ENCODE results near the gene KIF3B. TPM values are rescaled to one million over a fixed set of nuclear protein-coding genes. Genes with fewer than 3 reads are reported as not detected.

The KIF3B gene
- total RNA-seq, 2 experiments from 2014 or later: 8.2 to 25.2 TPM

GRCh38 chr20:32238483-32239425 is 38.7 kb upstream of the KIF3B start:
- BruUV-seq (replicated peaks): no TSS peak

GRCh38 chr20:32240205-32240604 is 37.2 kb upstream of the KIF3B start:
- H3K27ac ChIP-seq (ENCODE audit: low read depth, low read length, poor library complexity, severe bottlenecking): no peak overlapping the region
- POLR2A ChIA-PET: interaction anchor here (0.6 to 2.1 kb wide), 6 partner anchors 10 to 551 kb away, joined by 3 to 10 read pairs (median 4); no protein-coding TSS in a partner anchor
- CTCF ChIA-PET (ENCODE audit: unreplicated experiment): interaction anchor here (1.4 kb wide), 1 partner anchor 15 kb away, joined by 3 read pairs; no protein-coding TSS in a partner anchor
- H4K20me1 ChIP-seq (ENCODE audit: insufficient read depth, low read length): no peaks in the 10 kb centered on the region
- no peaks in the 10 kb centered on the region for H3K9me3 ChIP-seq (ENCODE audit: low read length)
- no peak for DNase-seq (ENCODE audit: low spot score)
- BruUV-seq (replicated peaks): no TSS peak
- H3K9me2 ChIP-seq (ENCODE audit: insufficient read depth, low read length): no peaks in the 10 kb centered on the region
- H3K79me2 ChIP-seq (ENCODE audit: insufficient read depth, low read depth, low read length): no peaks in the 10 kb centered on the region
- H2AFZ ChIP-seq (ENCODE audit: low read length): no peak overlapping the region
- intact Hi-C loops (cut with micrococcal nuclease; ENCODE audit: unreplicated experiment): no loop called here
- H3K4me1 ChIP-seq (ENCODE audit: insufficient read depth, low read length, poor library complexity, severe bottlenecking): peaks cover 19% of the 10 kb centered on the region
- H3K36me3 ChIP-seq (ENCODE audit: insufficient read depth, low read length): peaks cover 24% of the 10 kb centered on the region
- TF ChIP-seq EZH2phosphoT487 (IDR thresholded peaks at IDR 0.05; ENCODE audit: borderline replicate concordance, low read depth, low read length): no peak
- peak; percentile 66 for TF ChIP-seq CTCF (conservative IDR thresholded peaks at IDR 0.05; ENCODE audit: low read length)
- peak overlapping the region; percentile 38 for H3K4me2 ChIP-seq (ENCODE audit: low read length)
- H3K4me3 ChIP-seq (ENCODE audit: low read depth, low read length, poor library complexity, severe bottlenecking): no peak overlapping the region

More at GRCh38 chr20:32238483-32239425, 38.7 kb upstream of the KIF3B start:
- no peak for DNase-seq (ENCODE audit: low spot score)
- H3K9me3 ChIP-seq (ENCODE audit: low read length): no peaks in the 10 kb centered on the region
- TF ChIP-seq EZH2phosphoT487 (IDR thresholded peaks at IDR 0.05; ENCODE audit: borderline replicate concordance, low read depth, low read length) (no peak), CTCF (conservative IDR thresholded peaks at IDR 0.05; ENCODE audit: low read length) (no peak)
- no peak overlapping the region for H3K27ac ChIP-seq (ENCODE audit: low read depth, low read length, poor library complexity, severe bottlenecking)
- no peak overlapping the region for H3K4me3 ChIP-seq (ENCODE audit: low read depth, low read length, poor library complexity, severe bottlenecking)
- no peak overlapping the region for H2AFZ ChIP-seq (ENCODE audit: low read length)
- no peak overlapping the region for H3K4me2 ChIP-seq (ENCODE audit: low read length)
- intact Hi-C loops (cut with micrococcal nuclease; ENCODE audit: unreplicated experiment): no loop called here
- CTCF ChIA-PET (ENCODE audit: unreplicated experiment): no interaction called here
- H3K4me1 ChIP-seq (ENCODE audit: insufficient read depth, low read length, poor library complexity, severe bottlenecking): peaks cover 19% of the 10 kb centered on the region
- no peaks in the 10 kb centered on the region for H3K9me2 ChIP-seq (ENCODE audit: insufficient read depth, low read length)
- POLR2A ChIA-PET: no interaction called here
- no peaks in the 10 kb centered on the region for H3K79me2 ChIP-seq (ENCODE audit: insufficient read depth, low read depth, low read length)
- no peaks in the 10 kb centered on the region for H4K20me1 ChIP-seq (ENCODE audit: insufficient read depth, low read length)
- H3K36me3 ChIP-seq (ENCODE audit: insufficient read depth, low read length): peaks cover 39% of the 10 kb centered on the region

- DNase-seq (ENCODE audit: low spot score): no peak
- H3K4me2 ChIP-seq (ENCODE audit: low read length): no peak overlapping the region
- TF ChIP-seq EZH2phosphoT487 (IDR thresholded peaks at IDR 0.05; ENCODE audit: borderline replicate concordance, low read depth, low read length): no peak
- TF ChIP-seq CTCF (conservative IDR thresholded peaks at IDR 0.05; ENCODE audit: low read length): no peak
- CTCF ChIA-PET (ENCODE audit: unreplicated experiment): no interaction called here
- H3K27ac ChIP-seq (ENCODE audit: low read depth, low read length, poor library complexity, severe bottlenecking): no peak overlapping the region
- no TSS peak for BruUV-seq (replicated peaks)
- no peak overlapping the region for H2AFZ ChIP-seq (ENCODE audit: low read length)
- POLR2A ChIA-PET: interaction anchor here (0.5 to 2.1 kb wide), 3 partner anchors 11 to 37 kb away, joined by 3 to 6 read pairs (median 4); no protein-coding TSS in a partner anchor
- H3K9me2 ChIP-seq (ENCODE audit: insufficient read depth, low read length): no peaks in the 10 kb centered on the region
- intact Hi-C loops (cut with micrococcal nuclease; ENCODE audit: unreplicated experiment): no loop called here
- H4K20me1 ChIP-seq (ENCODE audit: insufficient read depth, low read length): no peaks in the 10 kb centered on the region
- peaks cover 19% of the 10 kb centered on the region for H3K4me1 ChIP-seq (ENCODE audit: insufficient read depth, low read length, poor library complexity, severe bottlenecking)
- no peaks in the 10 kb centered on the region for H3K79me2 ChIP-seq (ENCODE audit: insufficient read depth, low read depth, low read length)
- H3K9me3 ChIP-seq (ENCODE audit: low read length): no peaks in the 10 kb centered on the region
- no peak overlapping the region for H3K4me3 ChIP-seq (ENCODE audit: low read depth, low read length, poor library complexity, severe bottlenecking)
- peaks cover 8% of the 10 kb centered on the region; the same call in 1 of the 2 replicates for H3K36me3 ChIP-seq (ENCODE audit: insufficient read depth, low read length)
Observed at GRCh38 chr20:32241807-32242206, 35.6 kb upstream of the KIF3B start.
